ENCODE results near the gene C6orf62. TPM values are rescaled to one million over a fixed set of nuclear protein-coding genes. Genes with fewer than 3 reads are reported as not detected.
A peak's percentile ranks its signal among the peaks of the same experiment; 100 is the strongest.
"Not testable (repeated sequence)": the region's sequence is repeated elsewhere in the genome, so short reads cannot be mapped to it uniquely, and the experiment has no call there.

C6orf62 gene
- total RNA-seq = 10 to 100 TPM; 33.7 to 85.6 (median 53.2) TPM
- polyA plus RNA-seq = 10 to 100 TPM; 45.7 to 52.4 TPM

GRCh38 chr6:24719125-24719971 lies at the start of gene C6orf62:
Gene C6orf62, minus strand, starts transcription at chr6:24719154. Its CDS starts 486 bp downstream, at chr6:24718668.
- DNase-seq (peak in 3 of 6 donors; percentile 14 to 44 (median 32)), ATAC-seq (peak in 1 of 4 donors; percentile 3), FAIRE-seq (no peak)
- intact Hi-C loops (cut with DNase I) = loop anchor here in 1 of 3 donors (10.0 kb wide), 1 partner anchor 55 kb away; the partner anchor contains the start of gene GMNN
- H3K27me3 ChIP-seq = no peaks in the 10 kb centered on the region
- peaks cover 0 to 14% (median 8%) of the 10 kb centered on the region in 3 donors for H3K36me3 ChIP-seq
- peak within 1 kb of the TSS; percentile 80 to 87 (median 84) for H3K4me3 ChIP-seq
- 0% methylated on average over 25 of the region's 25 CpGs for WGBS, 2 donors
- no peak for TF ChIP-seq CTCF (IDR thresholded peaks at IDR 0.05)
- H3K27ac ChIP-seq = peak within 1 kb of the TSS; percentile 98 to 100 (median 100)
- peaks cover 4 to 30% (median 17%) of the 10 kb centered on the region in 3 donors for H3K4me1 ChIP-seq
- no peaks in the 10 kb centered on the region for H3K9me3 ChIP-seq

GRCh38 chr6:24768361-24768760 lies 49.4 kb upstream of the C6orf62 start:
- no peaks in the 10 kb centered on the region for H3K27me3 ChIP-seq
- intact Hi-C loops (cut with DNase I) = loop anchor here in 2 of 3 donors (5.0 to 10.0 kb wide), 2 partner anchors 184 to 186 kb away; no protein-coding TSS in a partner anchor
- H3K4me1 ChIP-seq = peaks cover 8 to 12% (median 10%) of the 10 kb centered on the region in 3 donors
- ATAC-seq = no peak
- 95 to 97% methylated on average over 5 of the region's 5 CpGs for WGBS, 2 donors
- TF ChIP-seq CTCF (IDR thresholded peaks at IDR 0.05) = no peak
- H3K27ac ChIP-seq = no peak overlapping the region
- no peak for FAIRE-seq
- no peaks in the 10 kb centered on the region for H3K9me3 ChIP-seq
- H3K36me3 ChIP-seq = no peaks in the 10 kb centered on the region
- no peak for DNase-seq
- no peak overlapping the region for H3K4me3 ChIP-seq

GRCh38 chr6:24766680-24767462 lies 47.9 kb upstream of the C6orf62 start:
- Histone ChIP-seq H3K36me3 (no peaks in the 10 kb centered on the region), H3K4me1 (peaks cover 8 to 12% (median 10%) of the 10 kb centered on the region in 3 donors), H3K9me3 (no peaks in the 10 kb centered on the region), H3K4me3 (peak overlapping the region in 1 of 4 donors; percentile 7), H3K27me3 (no peaks in the 10 kb centered on the region), H3K27ac (peak overlapping the region in 2 of 4 donors; percentile 50 to 62)
- intact Hi-C loops (cut with DNase I) = loop anchor here in 2 of 3 donors (5.0 to 10.0 kb wide), 2 partner anchors 182 to 185 kb away; no protein-coding TSS in a partner anchor
- WGBS, 2 donors = 23 to 25% methylated on average over 9 of the region's 9 CpGs
- DNase-seq (no peak), FAIRE-seq (peak; percentile 54), ATAC-seq (peak; percentile 82 to 91 (median 90))
- TF ChIP-seq CTCF (IDR thresholded peaks at IDR 0.05) = peak in 3 of 4 donors; percentile 14 to 32 (median 30)

- H3K36me3 ChIP-seq, FAIRE-seq, H3K27me3 ChIP-seq, ATAC-seq, H3K4me3 ChIP-seq, H3K9me3 ChIP-seq: not testable (repeated sequence)
- intact Hi-C loops (cut with DNase I) = loop anchor here in 2 of 3 donors (5.0 to 10.0 kb wide), 2 partner anchors 181 to 184 kb away; no protein-coding TSS in a partner anchor
- Histone ChIP-seq H3K27ac (peak overlapping the region in 3 of 4 donors; percentile 15 to 51 (median 28)), H3K4me1 (peaks cover 8 to 12% (median 10%) of the 10 kb centered on the region in 3 donors)
- peak in 1 of 6 donors; percentile 61 for DNase-seq
- WGBS, 2 donors = 82 to 94% methylated on average over 12 to 23 of the region's 26 CpGs
These were observed 47.0 kb upstream of the C6orf62 start for GRCh38 chr6:24765968-24766367.

GRCh38 chr6:24764833-24765828 lies 46.2 kb upstream of the C6orf62 start:
- ATAC-seq, H3K27ac ChIP-seq, H3K36me3 ChIP-seq, FAIRE-seq, H3K4me3 ChIP-seq, H3K27me3 ChIP-seq, H3K9me3 ChIP-seq, DNase-seq: not testable (repeated sequence)
- peaks cover 8 to 12% (median 10%) of the 10 kb centered on the region in 3 donors for H3K4me1 ChIP-seq
- intact Hi-C loops (cut with DNase I) = loop anchor here in 2 of 3 donors (5.0 to 10.0 kb wide), 2 partner anchors 180 to 183 kb away; no protein-coding TSS in a partner anchor
- WGBS, 2 donors = 84% methylated on average over 20 of the region's 20 CpGs
